GF-D8 (cell line): ENCODE measurements around the gene DHX36.

Source experiments
- DNase-seq: peaks from one replicate; lab custom pipeline; 2025; lab: John Stamatoyannopoulos, UW

The DHX36 gene

DNA sequence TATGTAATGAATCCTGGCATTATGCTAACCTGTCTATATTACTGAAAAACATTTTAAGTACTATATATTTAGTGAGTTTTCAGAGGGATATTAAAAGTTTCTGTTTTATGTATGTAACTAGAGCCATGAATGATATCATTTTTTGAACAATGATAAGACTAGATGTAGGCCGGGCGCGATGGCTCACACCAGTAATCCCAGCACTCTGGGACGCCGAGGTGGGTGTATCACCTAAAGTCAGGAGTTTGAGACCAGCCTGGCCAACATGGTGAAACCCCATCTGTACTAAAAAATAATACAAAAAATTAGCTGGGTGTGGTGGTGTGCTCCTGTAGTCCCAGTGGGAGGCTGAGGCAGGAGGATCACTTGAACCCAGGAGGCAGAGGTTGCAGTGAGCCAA lies 34.1 kb downstream of the DHX36 start:
- DNase-seq = no peak

- no peak for DNase-seq
Measured at GRCh38 chr3:154285221-154285620, 39.1 kb downstream of the DHX36 start.

DNA sequence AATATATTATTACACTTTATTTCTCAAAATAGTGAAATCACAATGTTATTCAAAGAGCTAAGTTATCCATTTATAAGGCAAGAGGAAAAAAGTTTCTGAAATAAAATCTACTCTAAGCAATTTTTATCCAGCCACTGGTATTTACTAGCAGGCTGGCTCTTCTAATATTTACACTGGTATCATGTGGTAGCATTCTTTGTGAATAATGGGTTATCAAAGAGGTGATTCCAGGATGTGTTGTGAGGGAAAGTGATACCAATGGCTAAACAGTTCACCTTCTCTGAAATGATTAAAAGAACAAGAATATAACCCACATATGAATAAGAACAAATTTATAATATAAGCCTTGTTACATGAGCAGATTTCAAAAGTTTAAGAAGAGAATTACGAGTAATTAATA lies 44.1 kb downstream of the DHX36 start:
- no peak for DNase-seq

DNA sequence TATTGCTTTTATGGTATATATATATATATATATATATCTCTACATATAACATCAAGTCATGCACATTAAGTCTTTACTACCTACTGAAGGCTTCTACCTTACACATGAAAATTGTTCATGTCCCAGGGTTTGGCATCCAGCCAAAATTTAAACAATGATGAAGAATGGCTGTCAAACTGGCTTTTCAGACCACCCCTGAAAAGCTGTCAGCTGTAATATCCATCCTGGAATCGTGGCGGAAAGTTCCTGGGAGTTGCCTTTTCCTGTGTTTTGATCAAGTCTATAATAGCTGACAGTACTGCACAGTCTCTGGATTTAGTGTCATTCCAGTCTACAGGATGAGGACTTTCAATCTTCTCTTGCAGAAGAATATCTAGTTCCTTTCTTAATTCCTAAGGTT lies 48.3 kb downstream of the DHX36 start:
- no peak for DNase-seq

DNA sequence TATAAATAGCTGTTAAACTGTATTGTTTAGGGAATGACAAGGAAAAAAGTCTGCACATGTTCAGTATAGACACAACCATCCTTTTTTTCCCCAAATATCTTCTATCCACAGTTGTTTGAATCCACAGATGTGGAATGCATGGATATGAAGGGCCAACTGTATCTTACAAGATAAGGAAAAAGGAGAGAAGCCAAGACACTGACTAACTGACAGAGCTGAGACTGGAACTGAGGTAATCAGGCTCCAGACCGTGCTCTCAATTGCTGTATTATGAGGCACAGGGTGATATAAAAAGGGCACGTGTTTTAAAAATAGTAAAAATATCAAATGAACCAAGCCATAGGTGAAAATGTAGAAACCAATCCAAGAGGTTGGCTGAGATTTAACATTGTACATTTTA lies 49.0 kb downstream of the DHX36 start:
- DNase-seq = no peak

- no peak for DNase-seq
Measured at GRCh38 chr3:154274348-154274747, 49.9 kb downstream of the DHX36 start.

- DNase-seq = no peak
Measured at GRCh38 chr3:154273381-154273780, 50.9 kb downstream of the DHX36 start.

DNA sequence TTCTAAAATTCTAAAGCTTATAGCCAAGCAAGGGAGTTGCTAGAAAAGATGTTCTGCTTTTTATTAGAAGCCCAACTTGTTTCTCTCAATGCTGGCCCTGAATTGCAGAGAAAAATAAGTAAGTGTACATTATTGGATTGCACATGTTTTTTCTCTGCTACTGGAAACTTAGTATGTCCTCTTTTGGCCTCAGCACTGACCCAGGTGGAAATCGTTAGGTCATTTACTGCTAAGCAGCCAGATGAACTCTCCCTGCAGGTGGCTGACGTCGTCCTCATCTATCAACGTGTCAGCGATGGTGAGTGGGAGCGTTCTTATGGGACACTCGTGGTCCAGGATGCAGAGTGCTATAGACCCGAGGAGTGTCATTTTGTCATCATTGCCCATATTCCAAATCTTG lies 69.8 kb downstream of the DHX36 start:
- DNase-seq = no peak

- no peak for DNase-seq
Measured at GRCh38 chr3:154252759-154253638, 71.3 kb downstream of the DHX36 start.

DNA sequence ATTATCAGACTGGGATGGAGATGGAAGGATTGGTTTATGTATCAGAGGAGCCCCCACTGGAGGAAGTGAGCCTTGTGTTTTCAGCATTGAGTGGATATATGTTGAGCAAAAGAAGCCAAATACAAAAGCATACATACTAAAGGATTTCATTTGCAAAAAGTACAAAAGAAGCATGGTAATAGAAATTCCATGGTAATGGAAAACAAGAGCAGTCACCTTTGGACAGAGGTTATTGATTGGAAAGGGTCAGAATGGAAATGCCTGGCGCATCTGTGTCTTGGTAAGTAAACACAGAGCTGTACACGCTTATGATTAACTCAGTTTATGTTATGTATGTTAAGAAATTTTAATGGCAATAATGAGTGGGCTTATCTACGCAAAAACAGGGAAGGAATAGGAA lies 72.7 kb downstream of the DHX36 start:
- DNase-seq = no peak

GRCh38 chr3:154250291-154250690 lies 74.0 kb downstream of the DHX36 start:
- no peak for DNase-seq

DNA sequence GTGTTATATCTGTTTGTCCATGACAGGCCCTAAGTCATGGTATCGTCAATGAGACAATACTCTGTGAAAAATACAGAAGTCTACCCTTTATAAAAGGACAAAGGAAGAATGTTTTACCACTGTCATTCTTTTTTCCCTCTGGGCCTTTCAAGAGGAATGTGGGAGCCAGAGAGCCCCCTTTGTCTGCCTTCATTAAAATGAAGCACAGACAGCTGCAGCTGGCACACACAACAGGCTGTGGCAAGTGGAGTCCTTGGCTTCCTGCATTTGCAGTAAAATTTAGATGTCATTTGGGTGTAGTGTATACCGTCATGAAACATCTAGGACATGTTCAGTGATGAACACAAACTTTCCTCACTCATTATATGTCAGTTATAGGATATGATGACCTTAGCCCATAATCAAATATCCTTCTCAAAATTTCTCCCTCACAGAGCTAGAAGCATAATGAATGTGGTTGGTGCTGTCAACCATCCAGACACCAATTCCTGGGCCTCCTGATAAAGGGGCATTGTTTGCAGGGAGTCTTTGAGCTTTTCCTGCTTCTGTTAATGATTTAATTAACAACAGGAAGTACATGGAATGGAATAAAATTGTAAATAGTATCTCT lies 76.4 kb downstream of the DHX36 start:
- no peak for DNase-seq

DNA sequence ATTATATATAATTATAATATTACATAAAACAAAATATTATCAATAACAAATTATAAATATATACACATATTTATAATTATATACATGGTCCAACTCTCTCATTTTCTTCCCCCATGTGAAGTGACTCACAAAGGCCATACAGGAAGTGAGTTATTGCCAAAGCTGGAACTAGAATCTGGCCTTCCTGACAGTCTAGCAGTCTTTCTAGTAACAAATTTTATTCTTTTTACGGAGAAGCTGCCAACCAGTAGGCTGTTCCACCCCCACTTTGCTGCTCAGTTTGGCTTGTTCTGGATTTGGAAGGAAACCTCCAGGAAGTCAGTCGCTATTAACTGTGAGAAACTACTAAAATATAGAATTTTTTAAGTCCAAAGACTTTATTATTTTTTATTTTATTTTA lies 79.6 kb downstream of the DHX36 start:
- no peak for DNase-seq

- DNase-seq = no peak
Measured at GRCh38 chr3:154243353-154243752, 80.9 kb downstream of the DHX36 start.

GRCh38 chr3:154242766-154243165 lies 81.5 kb downstream of the DHX36 start:
- no peak for DNase-seq

- DNase-seq = no peak
Measured at GRCh38 chr3:154241496-154241895, 82.8 kb downstream of the DHX36 start.

- no peak for DNase-seq
Measured at GRCh38 chr3:154240235-154240634, 84.1 kb downstream of the DHX36 start.

DNA sequence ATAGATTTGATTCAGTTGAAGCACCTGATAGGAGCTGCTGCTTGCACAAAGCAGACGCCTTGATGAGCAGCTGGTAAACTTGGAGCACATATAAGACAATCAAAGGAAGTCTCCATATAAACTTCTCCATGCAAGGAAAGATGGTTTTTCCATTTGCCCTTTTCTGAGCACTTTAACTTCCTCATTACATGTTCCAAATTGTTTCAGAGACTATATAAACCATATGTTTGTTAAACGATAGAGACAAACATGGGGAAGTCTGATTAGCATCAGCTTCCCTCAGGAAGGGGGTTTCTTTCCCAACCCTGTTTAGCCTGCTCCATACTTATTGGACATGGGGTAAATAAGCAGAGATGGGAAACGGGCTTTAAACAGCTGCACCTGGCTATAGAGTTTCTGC lies 88.0 kb downstream of the DHX36 start:
- DNase-seq = no peak

- no peak for DNase-seq
Measured at GRCh38 chr3:154235330-154235729, 89.0 kb downstream of the DHX36 start.

GRCh38 chr3:154229217-154229590 lies 95.1 kb downstream of the DHX36 start:
- DNase-seq = no peak

DNA sequence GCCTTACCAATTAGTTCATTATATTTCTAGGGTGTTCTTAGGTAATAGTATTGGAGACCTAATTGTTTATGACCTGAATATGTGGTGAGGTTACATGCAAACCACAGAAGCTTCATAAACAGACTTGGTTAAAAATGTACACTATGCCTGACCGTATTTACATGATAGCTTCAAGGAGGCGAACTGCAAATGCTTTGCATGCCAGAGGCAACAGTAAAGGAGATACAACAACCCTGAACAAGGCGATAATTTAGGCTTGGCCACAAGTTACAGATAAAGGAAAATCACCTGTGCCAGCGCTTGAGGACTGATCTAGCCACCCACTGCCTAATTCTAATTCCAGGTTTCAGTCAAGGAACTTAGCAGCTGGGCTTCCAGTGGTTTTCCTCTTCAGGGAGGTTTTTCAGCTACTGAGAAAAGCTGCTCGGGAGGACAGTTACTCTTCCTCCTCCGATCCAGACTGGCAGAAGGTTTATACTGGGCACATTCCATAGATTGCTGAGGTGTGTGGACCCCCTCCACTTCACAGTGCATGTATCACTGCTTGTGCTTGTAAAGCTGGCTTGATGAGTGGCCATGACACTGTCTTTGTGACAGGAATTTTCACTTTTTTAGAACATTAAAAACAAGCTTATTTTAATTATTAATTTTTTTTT lies 95.6 kb downstream of the DHX36 start:
- DNase-seq = no peak

DNA sequence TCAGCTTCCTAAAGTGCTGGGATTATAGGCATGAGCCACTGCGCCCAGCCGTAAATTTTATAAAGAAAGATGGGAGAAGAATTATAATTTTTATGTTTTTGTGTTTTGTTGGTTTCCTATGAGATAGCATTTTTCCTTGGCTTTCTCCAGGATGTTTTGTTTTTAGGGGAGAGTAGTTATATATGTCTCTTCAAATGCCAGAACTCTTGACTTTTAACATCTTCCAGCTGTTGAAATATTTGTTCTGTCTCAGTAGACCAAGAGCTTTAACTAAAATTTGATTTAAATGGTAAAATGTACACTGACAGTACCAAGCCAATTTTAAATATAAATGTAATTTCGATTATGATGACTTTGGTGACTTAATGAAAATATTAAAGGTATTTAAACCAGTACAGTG lies 96.8 kb downstream of the DHX36 start:
- DNase-seq = no peak

DNA sequence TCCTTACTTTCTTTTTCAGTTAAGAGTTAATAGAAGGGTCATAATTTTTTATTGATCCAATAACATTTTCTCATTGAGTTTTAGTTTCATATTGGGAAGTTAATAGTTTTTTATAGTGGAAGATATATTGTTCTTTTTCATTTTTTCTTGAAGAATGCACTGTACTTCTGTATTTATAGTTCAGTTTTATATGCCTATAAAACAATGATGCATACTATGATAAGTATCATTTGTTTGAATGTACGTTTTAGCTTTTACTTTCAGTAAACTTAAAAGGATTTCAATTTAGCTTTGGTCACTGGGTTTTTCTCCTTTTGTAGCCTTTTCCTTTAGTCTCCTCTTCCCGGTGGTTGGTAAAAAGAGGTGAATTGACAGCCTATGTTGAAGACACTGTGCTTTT lies 98.8 kb downstream of the DHX36 start:
- DNase-seq = no peak
